Pancreas (tissue), 10 donors: ENCODE data around the gene AMBP. TPM values are rescaled to one million over a fixed set of nuclear protein-coding genes. Genes with fewer than 3 reads are reported as not detected.

Experiments used
- ATAC-seq, 4 donors: fragments of 200-7000 bp; cut with Tn5 transposase; one replicate each; pipeline versions ENCODE4 v1.8.0 to v1.9.1; 2020; ENCODE audit warnings: mild to moderate bottlenecking in 4 of 4, moderate library complexity in 4 of 4
- DNase-seq, 6 donors: peaks; one replicate each; pipeline ENCODE4 v3.0.0-alpha.2; 2020
- FAIRE-seq: peaks from 2 replicates; lab custom pipeline; 2012; peaks lifted over from hg19 to GRCh38; lab: Jason Lieb, UNC
- H3K27ac ChIP-seq, 4 donors: fragments of 200-600 bp; sonication (generic); 1 replicate in 3 of 4; 2 replicates in 1 of 4; pipeline versions ENCODE4 v1.5.0 to v1.8.0; 2020
- H3K27me3 ChIP-seq, 4 donors: fragments of 200-600 bp; one replicate each; pipeline ENCODE4 v1.8.0; 2021
- H3K36me3 ChIP-seq, 3 donors: fragments of 200-600 bp; sonication (generic) in 1 of 3; one replicate each; pipeline versions ENCODE4 v1.5.0 to v1.8.0; 2020 to 2021
- H3K4me1 ChIP-seq, 3 donors: fragments of 200-600 bp; one replicate each; pipeline ENCODE4 v1.8.0; 2021
- H3K4me3 ChIP-seq, 4 donors: fragments of 200-600 bp; sonication (generic) in 2 of 4; one replicate each; pipeline versions ENCODE4 v1.5.0 to v1.8.0; 2020 to 2021
- H3K9me3 ChIP-seq, 4 donors: fragments of 200-600 bp; one replicate each; pipeline ENCODE4 v1.8.0; 2021
- CTCF ChIP-seq, 4 donors: fragments of 200-600 bp; sonication (generic) in 3 of 4; IDR thresholded peaks; one replicate each; pipeline versions ENCODE4 v1.5.0 to v1.8.0; 2021; ENCODE audit warnings: antibody characterized with exemption in 4 of 4
- WGBS, 2 donors: extraction: QIAGEN DNeasy Blood & Tissue Kit; methylation state at CpG; one replicate each; pipeline ENCODE4 v1.1.7; 2013; 5-methylcytosine and 5-hydroxymethylcytosine counted together
- intact Hi-C, 3 donors: fragments of 100-400 bp; cut with DNase I; formaldehyde crosslinking; loops; one replicate each; pipeline versions ENCODE4 v1.11.1 to v1.14.2; 2022
- polyA plus RNA-seq, 2 donors: library from polyadenylated mRNA; stranded (reverse); fragments of 200-250 nt; gene quantifications; one replicate each; pipeline ENCODE4 v1.2.3, GENCODE V29; 2013
- total RNA-seq, 6 donors: library from RNA; stranded (reverse); fragmentation: NEBNext Ultra II Directional in 4 of 6; extraction: Animal tissue kit (Norgen Biotek cat#: 25700) in 4 of 6; gene quantifications; one replicate each; pipeline versions ENCODE4 v1.2.1 to v1.2.4, GENCODE V29; 2021 to 2023
- donor health status: healthy with polysubstance abuse.
- donor health status: DM: no; HTN: no; CAD: no; lungs with moderate emphysema.
- donor health status: DM: no; HTN: no; CAD: no.
- donor health status: control.
- donor health status: control.
- donor health status: Bipolar disorder and iron deficiency.
- donor health status: DM: yes; HTN: yes; CAD: no.
- donor health status: DM: no; HTN: no; CAD: no.
- donor health status: DM: no; HTN: no; CAD: no.
- donor health status: DM: yes; HTN: yes; CAD: no.

Gene AMBP
- total and polyA plus RNA-seq, 8 donors, result 62.7 to 370 (median 102) TPM

GRCh38 chr9:114088571-114089170, 10.6 kb upstream of the AMBP start:
- WGBS, 2 donors, result 77 to 84% methylated on average over 7 of the region's 7 CpGs
- no peak overlapping the region for H3K27ac ChIP-seq
- FAIRE-seq, result no peak
- intact Hi-C loops, result no loop called here
- TF ChIP-seq CTCF (IDR thresholded peaks at IDR 0.05), result no peak
- ATAC-seq, result peak in 2 of 4 donors; percentile 17 to 18
- peak in 1 of 6 donors; percentile 8 for DNase-seq
- H3K4me3 ChIP-seq, result no peak overlapping the region
- no peaks in the 10 kb centered on the region for H3K27me3 ChIP-seq
- H3K36me3 ChIP-seq, result peaks cover 0 to 14% (median 0%) of the 10 kb centered on the region in 3 donors
- H3K9me3 ChIP-seq, result no peaks in the 10 kb centered on the region
- H3K4me1 ChIP-seq, result no peaks in the 10 kb centered on the region

GRCh38 chr9:114087721-114088120, 9.6 kb upstream of the AMBP start:
- Histone ChIP-seq H3K36me3 (peaks cover 0 to 6% (median 0%) of the 10 kb centered on the region in 3 donors), H3K9me3 (no peaks in the 10 kb centered on the region), H3K4me3 (no peak overlapping the region), H3K4me1 (peaks cover 0 to 1% (median 0%) of the 10 kb centered on the region in 3 donors), H3K27ac (no peak overlapping the region), H3K27me3 (no peaks in the 10 kb centered on the region)
- DNase-seq (no peak), FAIRE-seq (no peak), ATAC-seq (no peak)
- no peak for TF ChIP-seq CTCF (IDR thresholded peaks at IDR 0.05)
- 68 to 70% methylated on average over 7 of the region's 7 CpGs for WGBS, 2 donors
- intact Hi-C loops, result no loop called here

GRCh38 chr9:114086607-114087006, 8.5 kb upstream of the AMBP start:
- no peak overlapping the region for H3K27ac ChIP-seq
- no peak for TF ChIP-seq CTCF (IDR thresholded peaks at IDR 0.05)
- no peak for ATAC-seq

GRCh38 chr9:114086009-114086408, 7.9 kb upstream of the AMBP start:
- no peaks in the 10 kb centered on the region for H3K9me3 ChIP-seq
- no peaks in the 10 kb centered on the region for H3K36me3 ChIP-seq
- no peak for ATAC-seq
- intact Hi-C loops, result no loop called here
- no peak for TF ChIP-seq CTCF (IDR thresholded peaks at IDR 0.05)
- no peaks in the 10 kb centered on the region for H3K27me3 ChIP-seq
- FAIRE-seq, result no peak
- WGBS, 2 donors, result 86 to 89% methylated on average over 6 of the region's 6 CpGs
- no peak for DNase-seq
- H3K4me1 ChIP-seq, result peaks cover 14 to 17% (median 14%) of the 10 kb centered on the region in 3 donors
- no peak overlapping the region for H3K27ac ChIP-seq
- H3K4me3 ChIP-seq, result no peak overlapping the region

More at GRCh38 chr9:114086607-114087006, 8.5 kb upstream of the AMBP start:
- 86% methylated on average over 4 of the region's 4 CpGs for WGBS, 2 donors
- DNase-seq (no peak), FAIRE-seq (no peak)
- Histone ChIP-seq H3K36me3 (no peaks in the 10 kb centered on the region), H3K4me1 (peaks cover 8 to 11% (median 8%) of the 10 kb centered on the region in 3 donors), H3K9me3 (no peaks in the 10 kb centered on the region), H3K4me3 (no peak overlapping the region), H3K27me3 (no peaks in the 10 kb centered on the region)
- intact Hi-C loops, result no loop called here

GRCh38 chr9:114085387-114085789, 7.3 kb upstream of the AMBP start:
- H3K36me3 ChIP-seq, result no peaks in the 10 kb centered on the region
- no peaks in the 10 kb centered on the region for H3K9me3 ChIP-seq
- FAIRE-seq, result no peak
- WGBS, 2 donors, result 88 to 89% methylated on average over 8 to 9 of the region's 9 CpGs
- no peak overlapping the region for H3K4me3 ChIP-seq
- H3K27me3 ChIP-seq, result no peaks in the 10 kb centered on the region
- ATAC-seq, result no peak
- H3K4me1 ChIP-seq, result peaks cover 17 to 21% (median 18%) of the 10 kb centered on the region in 3 donors
- intact Hi-C loops, result no loop called here
- no peak for DNase-seq
- no peak for TF ChIP-seq CTCF (IDR thresholded peaks at IDR 0.05)
- H3K27ac ChIP-seq, result no peak overlapping the region
